ENCODE results near the gene GINS1. TPM values are rescaled to one million over a fixed set of nuclear protein-coding genes. Genes with fewer than 3 reads are reported as not detected.

Gene GINS1
- total RNA-seq, 2 experiments from 2014 or later, result 22.8 to 29.9 TPM

GRCh38 chr20:25486377-25486776 lies 78.9 kb downstream of the GINS1 start:
- peaks cover 5% of the 10 kb centered on the region for H3K4me1 ChIP-seq (ENCODE audit: insufficient read depth, low read length, poor library complexity, severe bottlenecking)
- H3K27ac ChIP-seq (ENCODE audit: low read depth, low read length, poor library complexity, severe bottlenecking), result no peak overlapping the region
- intact Hi-C loops (cut with micrococcal nuclease; ENCODE audit: unreplicated experiment), result no loop called here
- H3K4me2 ChIP-seq (ENCODE audit: low read length), result no peak overlapping the region
- H2AFZ ChIP-seq (ENCODE audit: low read length), result no peak overlapping the region
- BruUV-seq (replicated peaks), result no TSS peak
- no peaks in the 10 kb centered on the region for H3K9me2 ChIP-seq (ENCODE audit: insufficient read depth, low read length)
- ChIA-PET CTCF (ENCODE audit: unreplicated experiment) (no interaction called here), POLR2A (interaction anchor here (1.0 kb wide), 1 partner anchor 23 kb away, joined by 3 read pairs; no protein-coding TSS in a partner anchor)
- no peak overlapping the region for H3K4me3 ChIP-seq (ENCODE audit: low read depth, low read length, poor library complexity, severe bottlenecking)
- no peak for DNase-seq (ENCODE audit: low spot score)
- no peaks in the 10 kb centered on the region for H3K36me3 ChIP-seq (ENCODE audit: insufficient read depth, low read length)
- H3K79me2 ChIP-seq (ENCODE audit: insufficient read depth, low read depth, low read length), result no peaks in the 10 kb centered on the region
- TF ChIP-seq EZH2phosphoT487 (IDR thresholded peaks at IDR 0.05; ENCODE audit: borderline replicate concordance, low read depth, low read length), result no peak
- no peak for TF ChIP-seq CTCF (conservative IDR thresholded peaks at IDR 0.05; ENCODE audit: low read length)
- H4K20me1 ChIP-seq (ENCODE audit: insufficient read depth, low read length), result no peaks in the 10 kb centered on the region
- no peaks in the 10 kb centered on the region for H3K9me3 ChIP-seq (ENCODE audit: low read length)

GRCh38 chr20:25487306-25487705 lies 79.8 kb downstream of the GINS1 start:
- ChIA-PET POLR2A (no interaction called here), CTCF (ENCODE audit: unreplicated experiment) (no interaction called here)
- intact Hi-C loops (cut with micrococcal nuclease; ENCODE audit: unreplicated experiment), result no loop called here
- H3K9me2 ChIP-seq (ENCODE audit: insufficient read depth, low read length), result no peaks in the 10 kb centered on the region
- TF ChIP-seq CTCF (conservative IDR thresholded peaks at IDR 0.05; ENCODE audit: low read length), result no peak
- H4K20me1 ChIP-seq (ENCODE audit: insufficient read depth, low read length), result no peaks in the 10 kb centered on the region
- no peak overlapping the region for H2AFZ ChIP-seq (ENCODE audit: low read length)
- no peak overlapping the region for H3K27ac ChIP-seq (ENCODE audit: low read depth, low read length, poor library complexity, severe bottlenecking)
- no peak overlapping the region for H3K4me3 ChIP-seq (ENCODE audit: low read depth, low read length, poor library complexity, severe bottlenecking)
- H3K79me2 ChIP-seq (ENCODE audit: insufficient read depth, low read depth, low read length), result no peaks in the 10 kb centered on the region
- no peaks in the 10 kb centered on the region for H3K36me3 ChIP-seq (ENCODE audit: insufficient read depth, low read length)
- H3K4me1 ChIP-seq (ENCODE audit: insufficient read depth, low read length, poor library complexity, severe bottlenecking), result peaks cover 5% of the 10 kb centered on the region
- no peak for DNase-seq (ENCODE audit: low spot score)
- no peaks in the 10 kb centered on the region for H3K9me3 ChIP-seq (ENCODE audit: low read length)
- H3K4me2 ChIP-seq (ENCODE audit: low read length), result no peak overlapping the region
- no TSS peak for BruUV-seq (replicated peaks)

GRCh38 chr20:25487975-25488374 lies 80.5 kb downstream of the GINS1 start:
- intact Hi-C loops (cut with micrococcal nuclease; ENCODE audit: unreplicated experiment), result no loop called here
- H3K4me2 ChIP-seq (ENCODE audit: low read length), result no peak overlapping the region
- POLR2A ChIA-PET, result no interaction called here

More at GRCh38 chr20:25487975-25488374, 80.5 kb downstream of the GINS1 start:
- BruUV-seq (replicated peaks), result no TSS peak
- Histone ChIP-seq H3K36me3 (ENCODE audit: insufficient read depth, low read length) (no peaks in the 10 kb centered on the region), H4K20me1 (ENCODE audit: insufficient read depth, low read length) (no peaks in the 10 kb centered on the region), H3K4me1 (ENCODE audit: insufficient read depth, low read length, poor library complexity, severe bottlenecking) (peaks cover 5% of the 10 kb centered on the region), H2AFZ (ENCODE audit: low read length) (no peak overlapping the region), H3K9me3 (ENCODE audit: low read length) (no peaks in the 10 kb centered on the region), H3K27ac (ENCODE audit: low read depth, low read length, poor library complexity, severe bottlenecking) (no peak overlapping the region), H3K9me2 (ENCODE audit: insufficient read depth, low read length) (no peaks in the 10 kb centered on the region), H3K4me3 (ENCODE audit: low read depth, low read length, poor library complexity, severe bottlenecking) (no peak overlapping the region), H3K79me2 (ENCODE audit: insufficient read depth, low read depth, low read length) (no peaks in the 10 kb centered on the region)
- no peak for DNase-seq (ENCODE audit: low spot score)
- CTCF ChIA-PET (ENCODE audit: unreplicated experiment), result no interaction called here
- TF ChIP-seq EZH2phosphoT487 (IDR thresholded peaks at IDR 0.05; ENCODE audit: borderline replicate concordance, low read depth, low read length) (no peak), CTCF (conservative IDR thresholded peaks at IDR 0.05; ENCODE audit: low read length) (no peak)

All from OCI-LY7 (cell line).